NT2/D1 (cell line): ENCODE measurements around the gene PPP1R3D.

Experiments used
- YY1 ChIP-seq: IDR thresholded peaks from 2 replicates; pipeline ENCODE4 v1.6.1; 2011; ENCODE audit not compliant: insufficient read length, insufficient read depth
- ZNF274 ChIP-seq: IDR thresholded peaks from 2 replicates; pipeline ENCODE4 v1.6.1; 2011; ENCODE audit warnings: mild to moderate bottlenecking, low read depth, low read length

DNA sequence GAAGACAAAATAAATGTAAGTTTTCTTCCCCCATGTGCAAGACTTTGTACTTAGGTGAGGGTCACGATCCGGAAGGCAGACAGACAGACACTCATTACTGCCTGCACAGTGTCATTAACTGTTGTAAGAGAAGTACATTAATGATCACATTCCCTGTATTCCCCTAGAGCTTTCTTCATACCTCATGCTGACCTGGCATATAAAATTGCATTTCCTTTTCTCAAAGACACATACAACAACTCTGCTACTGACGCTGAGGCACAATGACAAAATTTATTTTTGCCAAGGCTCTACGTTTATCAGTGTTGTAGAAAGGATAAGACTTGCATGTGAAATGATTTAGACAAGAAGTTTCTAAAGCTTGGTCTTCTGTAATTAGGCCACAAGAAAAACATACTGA lies 3.7 kb downstream of the PPP1R3D start:
- TF ChIP-seq YY1 = no peak
- TF ChIP-seq ZNF274 = no peak
